HepG2 (cell line): Measurements from ENCODE around the gene ZNF621. TPM values are rescaled to one million over a fixed set of nuclear protein-coding genes. Genes with fewer than 3 reads are reported as not detected.
A peak's percentile ranks its signal among the peaks of the same experiment; 100 is the strongest.

Source experiments
- CREB1 ChIP-seq, 2 experiments: fragments of 450-650 bp in 1 of 2; IDR thresholded peaks; 2 replicates each; pipeline ENCODE4 v1.6.1; 2016 to 2017; ENCODE audit warnings: control low read depth in 1 of 2, mild to moderate bottlenecking in 1 of 2, missing compliant biosample characterization in 1 of 2, missing genetic modification characterization in 1 of 2
- MAFF ChIP-seq: IDR thresholded peaks from 2 replicates; pipeline ENCODE4 v1.6.1; 2011; ENCODE audit warnings: low read depth, low read length, improper control_type of control experiment
- NCOA5 ChIP-seq: sonication (generic); formaldehyde crosslinking; IDR thresholded peaks from 2 replicates; pipeline ENCODE4 v1.4.0; 2020; ENCODE audit warnings: missing genetic modification reagents
- NFE2L1 ChIP-seq: sonication (generic); formaldehyde crosslinking; IDR thresholded peaks from 2 replicates; pipeline ENCODE4 v1.4.0; 2020; ENCODE audit warnings: missing genetic modification reagents, mild to moderate bottlenecking, borderline replicate concordance
- SKIL ChIP-seq: sonication (generic); formaldehyde crosslinking; IDR thresholded peaks from 2 replicates; pipeline ENCODE4 v1.8.0; 2022; ENCODE audit warnings: missing genetic modification reagents, mild to moderate bottlenecking, moderate library complexity, borderline replicate concordance
- SNRNP70 ChIP-seq: fragments of 200-400 bp; formaldehyde crosslinking; IDR thresholded peaks from 2 replicates; pipeline ENCODE4 v1.6.1; 2017; ENCODE audit warnings: mild to moderate bottlenecking, low read depth, low read length, moderate library complexity
- SOX5 ChIP-seq: IDR thresholded peaks from 2 replicates; pipeline ENCODE4 v1.6.1; 2016; ENCODE audit warnings: borderline replicate concordance
- TEAD3 ChIP-seq: optimal IDR thresholded peaks from 2 replicates; pipeline ENCODE3; 2016; ENCODE audit warnings: borderline replicate concordance
- THRA ChIP-seq: sonication (generic); formaldehyde crosslinking; IDR thresholded peaks from 2 replicates; pipeline ENCODE4 v1.4.0; 2020; ENCODE audit warnings: missing genetic modification reagents, borderline replicate concordance
- ZNF160 ChIP-seq: sonication (generic); formaldehyde crosslinking; IDR thresholded peaks from 2 replicates; pipeline ENCODE4 v1.8.0; 2022; ENCODE audit warnings: mild to moderate bottlenecking, inconsistent platforms, missing genetic modification reagents
- ZNF264 ChIP-seq: sonication (generic); formaldehyde crosslinking; IDR thresholded peaks from 2 replicates; pipeline ENCODE4 v1.4.0; 2020; ENCODE audit warnings: missing genetic modification reagents
- ZNF333 ChIP-seq: sonication (generic); formaldehyde crosslinking; IDR thresholded peaks from 2 replicates; pipeline ENCODE4 v1.4.0; 2020; ENCODE audit warnings: mild to moderate bottlenecking, missing genetic modification reagents, borderline replicate concordance
- ZNF530 ChIP-seq: sonication (generic); formaldehyde crosslinking; IDR thresholded peaks from 2 replicates; pipeline ENCODE4 v1.5.0; 2020; ENCODE audit warnings: low read depth, mild to moderate bottlenecking, missing genetic modification reagents
- ZNF574 ChIP-seq: sonication (generic); formaldehyde crosslinking; IDR thresholded peaks from 2 replicates; pipeline ENCODE4 v1.4.0; 2020; ENCODE audit warnings: missing genetic modification reagents
- ZNF891 ChIP-seq: sonication (generic); formaldehyde crosslinking; IDR thresholded peaks from 2 replicates; pipeline ENCODE4 v1.5.0; 2020; ENCODE audit warnings: mild to moderate bottlenecking, missing genetic modification reagents
- polyA plus RNA-seq, 8 experiments: library from polyadenylated mRNA; depleted of rRNA in 3 of 8; stranded (reverse) in 7 of 8; unstranded in 1 of 8; fragments of >200 nt; fragmentation: Illumina TruSeq in 4 of 8; extraction: Trizol in 4 of 8; gene quantifications; 2 replicates each; pipeline versions ENCODE4 v1.2.1 to v1.2.3, GENCODE V29; 2011 to 2016; ENCODE audit warnings: low read depth in 4 of 8, missing spikeins in 1 of 8, mixed read lengths in 1 of 8; ENCODE audit not compliant: insufficient read depth in 1 of 8
- total RNA-seq, 5 experiments: library from RNA; depleted of rRNA; stranded (reverse); fragments of >200 nt; fragmentation: Illumina TruSeq; extraction: Trizol; gene quantifications; 2 replicates each; pipeline ENCODE4 v1.2.3, GENCODE V29; 2016; ENCODE audit warnings: low read depth in 1 of 5
- TF ChIP-seq, protein P1 (sequence below): sonication (generic); formaldehyde crosslinking; IDR thresholded peaks from 2 replicates; pipeline ENCODE4 v1.4.0; 2020; ENCODE audit warnings: mild to moderate bottlenecking, missing genetic modification reagents
- TF ChIP-seq, protein P2 (sequence below), 2 experiments: sonication (generic) in 1 of 2; formaldehyde crosslinking in 1 of 2; IDR thresholded peaks; 2 replicates each; pipeline versions ENCODE4 v1.6.1 to v1.9.0; 2014 to 2022; ENCODE audit warnings: antibody characterized with exemption in 1 of 2, borderline replicate concordance in 1 of 2, inconsistent platforms in 1 of 2, low read depth in 1 of 2, missing genetic modification reagents in 1 of 2

The ZNF621 gene
- total and polyA plus RNA-seq, 2 of the 13 experiments (the other 11 are each of a cell fraction or from before 2014, with no cell fraction given) = 13.2 to 14.9 TPM

DNA sequence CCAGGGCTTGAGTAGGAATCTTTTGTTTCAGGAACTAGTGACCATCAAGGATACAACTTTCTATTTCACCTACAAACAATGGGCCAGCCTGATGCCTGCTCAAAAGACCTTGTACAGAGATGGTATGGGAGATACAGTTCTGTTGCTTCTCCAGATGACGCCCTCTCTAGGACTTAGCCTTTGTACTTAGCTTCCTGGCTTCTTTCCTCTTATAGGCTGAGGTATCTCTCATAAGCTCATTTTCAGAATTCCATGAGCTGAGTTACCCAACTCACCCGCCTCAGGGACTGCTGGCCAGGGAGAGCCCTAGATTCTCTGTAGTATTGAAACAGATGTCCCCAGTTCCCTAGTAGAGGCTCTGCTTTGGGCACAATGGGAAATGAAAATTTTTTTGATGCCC, 27.5 kb upstream of the ZNF621 start (continued):
- peak; percentile 68 for TF ChIP-seq ZNF574 (CRISPR knock-in tag)
- no peak for TF ChIP-seq NFE2L1 (CRISPR knock-in tag)
- TF ChIP-seq ZNF160 (CRISPR knock-in tag) = no peak
- no peak for TF ChIP-seq ZNF333 (CRISPR knock-in tag)
- TF ChIP-seq TEAD3 (CRISPR knock-in tag) = peak; percentile 40
- no peak for TF ChIP-seq THRA
- TF ChIP-seq SKIL (CRISPR knock-in tag) = no peak
- TF ChIP-seq ZNF264 (CRISPR knock-in tag) = no peak
- no peak for TF ChIP-seq MAFF
- TF ChIP-seq SNRNP70 = no peak
- no peak for TF ChIP-seq NCOA5 (CRISPR knock-in tag)
- no peak for TF ChIP-seq ZNF530 (CRISPR knock-in tag)
- no peak for TF ChIP-seq CREB1 (IDR thresholded peaks at IDR 0.05)
- no peak for TF ChIP-seq CREB1 (CRISPR knock-in tag; IDR thresholded peaks at IDR 0.05)
- TF ChIP-seq SOX5 (CRISPR knock-in tag) = 0 out of 2 replicates have a peak, but pooled peaks have one; percentile 37
- TF ChIP-seq, protein P1, sequence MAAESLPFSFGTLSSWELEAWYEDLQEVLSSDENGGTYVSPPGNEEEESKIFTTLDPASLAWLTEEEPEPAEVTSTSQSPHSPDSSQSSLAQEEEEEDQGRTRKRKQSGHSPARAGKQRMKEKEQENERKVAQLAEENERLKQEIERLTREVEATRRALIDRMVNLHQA (CRISPR knock-in tag) = no peak
- TF ChIP-seq, protein P2, sequence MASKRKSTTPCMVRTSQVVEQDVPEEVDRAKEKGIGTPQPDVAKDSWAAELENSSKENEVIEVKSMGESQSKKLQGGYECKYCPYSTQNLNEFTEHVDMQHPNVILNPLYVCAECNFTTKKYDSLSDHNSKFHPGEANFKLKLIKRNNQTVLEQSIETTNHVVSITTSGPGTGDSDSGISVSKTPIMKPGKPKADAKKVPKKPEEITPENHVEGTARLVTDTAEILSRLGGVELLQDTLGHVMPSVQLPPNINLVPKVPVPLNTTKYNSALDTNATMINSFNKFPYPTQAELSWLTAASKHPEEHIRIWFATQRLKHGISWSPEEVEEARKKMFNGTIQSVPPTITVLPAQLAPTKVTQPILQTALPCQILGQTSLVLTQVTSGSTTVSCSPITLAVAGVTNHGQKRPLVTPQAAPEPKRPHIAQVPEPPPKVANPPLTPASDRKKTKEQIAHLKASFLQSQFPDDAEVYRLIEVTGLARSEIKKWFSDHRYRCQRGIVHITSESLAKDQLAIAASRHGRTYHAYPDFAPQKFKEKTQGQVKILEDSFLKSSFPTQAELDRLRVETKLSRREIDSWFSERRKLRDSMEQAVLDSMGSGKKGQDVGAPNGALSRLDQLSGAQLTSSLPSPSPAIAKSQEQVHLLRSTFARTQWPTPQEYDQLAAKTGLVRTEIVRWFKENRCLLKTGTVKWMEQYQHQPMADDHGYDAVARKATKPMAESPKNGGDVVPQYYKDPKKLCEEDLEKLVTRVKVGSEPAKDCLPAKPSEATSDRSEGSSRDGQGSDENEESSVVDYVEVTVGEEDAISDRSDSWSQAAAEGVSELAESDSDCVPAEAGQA (IDR thresholded peaks at IDR 0.05; ENCODE audit: low read depth) = no peak
- TF ChIP-seq, protein P2 (CRISPR knock-in tag; IDR thresholded peaks at IDR 0.05; ENCODE audit: borderline replicate concordance) = no peak
- TF ChIP-seq ZNF891 (CRISPR knock-in tag) = no peak
